Activated CD4-positive, CD25-positive, alpha-beta regulatory T cell (primary cell): ENCODE data around the gene FBXL13.
"Not testable (repeated sequence)": the region's sequence is repeated elsewhere in the genome, so short reads cannot be mapped to it uniquely, and the experiment has no call there.

Source experiments
- DNase-seq, 4 experiments: peaks; one replicate each; lab custom pipeline; 2025; lab: John Stamatoyannopoulos, UW

Gene FBXL13

DNA sequence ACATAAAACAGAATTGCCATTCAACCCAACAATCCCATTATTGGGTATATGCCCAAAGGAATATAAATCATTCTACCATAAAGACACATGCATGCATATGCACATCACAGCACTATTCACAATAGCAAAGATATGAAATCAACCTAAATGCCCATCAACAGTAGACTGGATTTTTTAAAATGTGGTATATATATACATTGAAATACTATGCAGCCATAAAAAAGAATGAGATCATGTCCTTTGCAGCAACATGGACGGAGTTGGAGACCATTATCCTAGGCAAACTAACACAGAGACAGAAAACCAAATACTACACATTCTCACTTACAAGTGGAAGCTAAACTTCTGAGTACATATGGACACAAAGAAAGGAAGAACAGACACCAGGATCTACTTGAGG, 51.0 kb downstream of the FBXL13 start:
- DNase-seq, result not testable (repeated sequence)

DNA sequence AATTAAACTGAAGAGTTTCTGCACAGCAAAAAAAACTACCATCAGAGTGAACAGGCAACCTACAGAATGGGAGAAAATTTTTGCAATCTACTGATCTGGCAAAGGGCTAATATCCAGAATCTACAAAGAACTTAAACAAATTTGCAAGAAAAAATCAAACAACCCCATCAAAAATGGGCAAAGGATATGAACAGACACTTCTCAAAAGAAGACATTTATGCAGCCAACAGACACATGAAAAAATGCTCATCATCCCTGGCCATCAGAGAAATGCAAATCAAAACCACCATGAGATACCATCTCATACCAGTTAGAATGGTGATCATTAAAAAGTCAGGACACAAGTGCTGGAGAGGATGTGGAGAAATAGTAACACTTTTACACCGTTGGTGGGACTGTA, 53.1 kb downstream of the FBXL13 start:
- not testable (repeated sequence) for DNase-seq

DNA sequence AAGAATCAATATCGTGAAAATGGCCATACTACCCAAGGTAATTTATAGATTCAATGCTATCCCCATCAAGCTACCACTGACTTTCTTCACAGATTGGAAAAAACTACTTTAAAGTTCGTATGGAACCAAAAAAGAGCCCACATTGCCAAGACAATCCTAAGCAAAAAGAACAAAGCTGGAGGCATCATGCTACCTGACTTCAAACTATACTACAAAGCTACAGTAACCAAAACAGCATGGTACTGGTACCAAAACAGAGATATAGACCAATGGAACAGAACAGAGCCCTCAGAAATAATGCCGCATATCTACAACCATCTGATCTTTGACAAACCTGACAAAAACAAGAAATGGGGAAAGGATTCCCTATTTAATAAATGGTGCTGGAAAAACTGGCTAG, 53.7 kb downstream of the FBXL13 start:
- DNase-seq, result not testable (repeated sequence)

DNA sequence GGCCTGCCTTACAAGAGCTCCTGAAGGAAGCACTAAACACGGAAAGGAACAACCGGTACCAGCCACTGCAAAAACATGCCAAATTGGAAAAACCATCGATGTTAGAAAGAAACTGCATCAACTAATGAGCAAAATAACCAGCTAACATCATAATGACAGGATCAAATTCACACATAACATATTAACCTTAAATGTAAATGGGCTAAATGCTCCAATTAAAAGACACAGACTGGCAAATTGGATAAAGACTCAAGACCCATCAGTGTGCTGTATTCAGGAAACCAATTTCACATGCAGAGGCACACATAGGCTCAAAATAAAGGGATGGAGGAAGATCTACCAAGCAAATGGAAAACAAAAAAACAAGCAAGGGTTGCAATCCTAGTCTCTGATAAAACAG, 56.3 kb downstream of the FBXL13 start:
- DNase-seq, result not testable (repeated sequence)

DNA sequence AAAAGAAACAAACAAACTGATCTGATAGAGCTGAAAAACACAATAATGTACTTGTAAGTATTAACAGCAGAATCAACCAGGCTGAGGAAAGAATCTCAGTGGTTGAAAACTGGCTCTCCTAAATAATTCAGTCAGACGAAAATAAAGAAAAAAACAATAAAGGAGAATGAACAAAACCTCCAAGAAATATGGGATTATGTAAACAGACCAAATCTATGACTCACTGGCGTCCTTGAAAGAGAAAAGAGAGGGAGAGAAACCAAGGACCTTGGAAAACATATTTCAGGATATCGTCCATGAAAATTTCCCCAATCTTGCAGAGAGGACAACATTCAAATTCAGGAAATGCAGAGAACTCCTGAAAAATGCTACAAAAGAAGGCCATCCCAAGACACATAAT, 62.9 kb downstream of the FBXL13 start:
- no peak for DNase-seq

DNA sequence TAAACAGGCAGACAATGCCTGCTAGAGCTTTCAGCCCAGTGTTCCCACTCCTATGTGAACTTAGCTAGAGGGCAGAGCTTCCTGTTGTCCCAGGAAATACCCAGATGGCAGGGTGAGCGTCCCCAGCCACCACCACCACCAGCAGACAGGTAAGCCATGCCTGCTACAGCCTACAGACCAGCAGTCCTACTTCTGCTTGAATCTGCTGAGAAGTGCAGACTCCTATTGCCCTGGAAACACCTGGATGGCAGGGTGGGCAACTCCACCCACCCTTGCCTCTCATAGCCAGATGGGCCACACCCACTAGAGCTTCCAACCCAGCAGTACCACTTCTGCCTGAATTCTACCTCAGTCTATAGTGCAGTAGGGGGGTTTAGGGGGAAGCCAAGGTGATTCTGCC, 64.4 kb downstream of the FBXL13 start:
- no peak for DNase-seq

DNA sequence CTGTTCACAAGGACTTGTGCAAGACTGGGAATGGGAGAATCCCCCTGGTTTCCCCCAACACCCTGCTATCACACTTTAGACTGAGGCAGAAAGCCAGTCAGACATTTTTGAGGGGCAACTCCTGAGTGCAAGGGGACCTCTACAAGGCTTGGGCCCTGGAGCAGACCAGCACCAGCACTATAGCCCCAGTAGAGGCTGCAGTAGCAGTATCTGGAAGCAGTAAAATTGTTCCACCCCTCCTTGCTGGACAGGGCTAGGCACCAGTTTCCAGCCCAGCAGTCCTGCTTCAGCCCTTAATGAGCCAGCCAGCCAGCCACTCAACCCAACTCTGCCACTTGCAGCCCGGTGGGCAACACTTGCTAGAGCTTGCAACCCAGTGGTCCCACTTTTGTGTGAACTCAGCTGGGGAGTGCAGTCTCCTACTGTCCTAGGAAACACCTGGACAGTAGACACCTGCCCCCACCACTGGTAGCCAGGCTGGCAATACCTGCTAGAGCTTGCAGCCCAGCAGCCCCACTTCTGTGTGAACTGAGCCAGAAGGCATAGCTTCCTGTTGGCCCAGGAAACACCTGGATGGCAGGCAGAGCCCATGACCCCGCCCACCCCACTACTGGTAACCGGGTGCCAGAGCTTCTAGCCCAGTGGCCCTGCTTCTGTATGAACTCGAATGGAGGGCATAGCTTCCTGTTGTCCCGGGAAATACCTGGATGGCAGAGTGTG, 65.0 kb downstream of the FBXL13 start:
- no peak for DNase-seq

DNA sequence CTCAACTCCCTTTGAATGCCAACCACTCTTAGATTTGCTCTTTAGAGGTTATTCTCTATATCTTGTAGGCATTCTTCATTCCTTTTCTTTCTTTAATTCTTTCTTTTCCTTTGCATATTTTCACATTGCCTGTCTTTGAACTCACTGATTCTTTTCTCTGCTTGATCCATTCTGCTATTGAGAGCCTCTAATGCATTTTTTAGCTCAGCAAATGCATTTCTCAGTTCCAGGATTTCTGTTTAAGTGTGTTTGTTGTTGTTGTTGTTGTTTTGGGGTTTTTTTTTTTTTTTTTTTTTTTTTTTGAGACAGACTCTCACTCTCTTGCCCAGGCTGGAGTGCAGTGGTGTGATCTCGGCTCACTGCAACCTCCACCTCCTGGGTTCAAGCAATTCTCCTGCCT, 71.6 kb downstream of the FBXL13 start:
- DNase-seq, result no peak

DNA sequence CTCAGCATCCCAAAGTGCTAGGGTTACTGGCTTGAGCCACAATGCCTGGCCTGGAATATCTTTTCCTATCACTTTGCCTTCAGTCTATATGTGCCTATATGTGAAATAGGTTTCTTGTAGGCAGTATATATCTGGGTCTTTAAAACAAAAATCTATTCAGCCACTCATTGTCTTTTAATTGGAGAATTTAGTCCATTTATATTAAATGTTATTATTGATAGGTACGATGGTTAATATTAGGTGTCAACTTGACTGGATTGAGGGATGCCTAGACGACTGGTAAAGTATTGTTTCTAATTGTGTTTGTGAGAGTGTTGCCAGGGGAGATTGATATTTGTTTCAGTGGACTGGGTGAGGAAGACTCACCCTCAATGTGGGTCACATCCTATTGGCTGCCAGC, 73.4 kb downstream of the FBXL13 start:
- DNase-seq, result no peak

DNA sequence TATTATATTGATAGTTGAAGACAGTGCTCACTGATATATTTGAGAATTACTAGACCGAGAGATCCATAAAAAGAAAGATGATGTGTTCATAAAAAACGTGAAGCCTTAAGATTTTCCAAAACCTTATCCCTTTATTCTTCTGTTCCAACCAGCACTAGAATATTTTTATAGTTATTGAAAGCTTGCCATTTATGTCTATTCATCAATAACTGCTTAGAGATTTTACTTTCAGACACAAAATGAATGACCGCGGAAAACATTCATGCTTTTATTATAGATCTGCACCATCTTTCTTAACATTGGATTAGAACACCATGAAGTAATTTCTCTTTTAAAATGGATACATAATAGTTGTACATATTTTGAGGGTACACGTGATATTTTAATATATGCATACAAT, 77.6 kb downstream of the FBXL13 start:
- DNase-seq, result no peak

DNA sequence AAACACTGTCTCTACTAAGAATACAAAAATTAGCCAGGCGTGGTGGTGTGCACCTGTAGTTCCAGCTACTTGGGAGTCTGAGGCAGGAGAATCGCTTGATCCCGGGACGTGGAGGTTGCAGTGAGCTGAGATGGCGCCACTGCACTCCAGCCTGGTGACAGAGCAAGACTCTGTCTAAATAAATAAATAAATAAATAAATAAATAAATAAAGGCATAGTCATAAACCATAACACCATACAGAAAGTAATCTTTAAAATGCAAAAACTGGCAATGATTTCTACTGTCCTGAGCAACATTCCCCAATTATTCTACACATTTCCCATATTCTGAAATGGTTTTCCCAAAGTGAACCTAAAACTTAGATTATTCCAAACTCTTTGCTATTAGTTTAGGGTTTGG, 79.0 kb downstream of the FBXL13 start:
- not testable (repeated sequence) for DNase-seq

DNA sequence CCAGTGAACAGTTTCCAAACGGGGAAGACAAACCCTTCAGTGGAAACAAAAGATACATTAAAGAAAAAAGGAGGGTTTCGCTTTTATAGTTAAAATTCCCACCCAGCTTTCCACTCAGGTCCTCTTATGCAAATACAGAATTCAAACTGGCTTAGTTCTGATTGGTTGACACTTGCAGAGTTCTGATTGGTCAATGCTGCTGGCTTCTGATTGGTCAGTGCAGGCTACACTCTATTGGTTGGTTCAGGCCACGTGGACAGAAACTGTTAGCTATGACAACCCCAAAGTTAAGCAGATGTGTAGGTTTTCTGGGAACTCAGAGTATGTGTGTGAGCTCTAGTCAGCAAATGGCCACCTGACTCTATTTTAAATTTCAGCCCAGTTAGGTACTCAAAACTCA, 80.0 kb downstream of the FBXL13 start:
- DNase-seq, result no peak

DNA sequence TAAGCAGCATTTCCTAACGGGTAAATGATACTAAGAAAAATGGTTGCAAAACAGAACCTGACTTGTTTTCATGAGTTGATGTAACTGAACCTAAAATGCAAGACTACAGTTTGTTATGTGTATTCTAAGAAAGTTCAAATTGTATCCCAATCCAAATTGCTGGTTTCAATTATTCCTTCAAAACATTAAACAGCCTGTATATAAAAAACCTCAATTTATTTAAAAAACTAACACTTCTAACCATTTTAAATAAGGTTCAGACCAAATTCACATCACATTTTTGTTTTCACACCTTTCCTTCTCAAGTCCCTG, 80.9 kb downstream of the FBXL13 start:
- DNase-seq, result no peak

DNA sequence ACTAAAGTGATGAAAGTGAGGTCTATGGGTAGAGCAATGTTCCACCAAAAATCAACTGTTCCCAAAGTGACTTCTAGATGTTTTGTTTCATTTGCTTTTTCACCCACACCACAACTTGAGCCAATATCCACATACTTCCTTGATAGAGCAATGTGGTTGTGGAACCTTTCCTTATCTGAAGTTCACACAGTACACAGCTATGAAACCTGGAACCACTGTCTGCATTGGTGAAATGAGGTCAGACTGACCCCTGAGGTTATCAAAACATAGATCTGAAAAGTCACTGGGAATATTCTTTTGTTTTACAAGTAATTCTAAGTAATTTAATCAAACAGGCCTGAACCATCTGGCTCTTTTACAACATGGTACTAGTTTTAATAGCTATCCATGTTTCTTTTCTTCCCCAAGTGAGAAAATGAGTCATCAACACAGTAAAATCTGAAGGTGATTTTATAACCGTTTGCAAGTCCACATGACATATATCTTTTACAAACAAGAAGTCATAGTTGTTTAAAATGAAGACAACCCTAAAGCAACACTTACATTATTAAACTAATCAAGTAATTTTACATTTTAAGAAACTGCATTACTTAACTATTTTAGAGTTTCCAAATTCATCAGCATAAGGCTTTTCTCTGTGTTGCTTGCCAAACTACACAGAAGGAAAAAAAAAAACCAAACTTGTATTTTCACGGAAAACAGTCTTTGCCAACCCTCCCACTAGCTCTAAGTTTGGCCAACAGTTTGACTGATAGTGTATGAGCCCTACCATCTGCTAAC, 81.5 kb downstream of the FBXL13 start:
- DNase-seq, result no peak

DNA sequence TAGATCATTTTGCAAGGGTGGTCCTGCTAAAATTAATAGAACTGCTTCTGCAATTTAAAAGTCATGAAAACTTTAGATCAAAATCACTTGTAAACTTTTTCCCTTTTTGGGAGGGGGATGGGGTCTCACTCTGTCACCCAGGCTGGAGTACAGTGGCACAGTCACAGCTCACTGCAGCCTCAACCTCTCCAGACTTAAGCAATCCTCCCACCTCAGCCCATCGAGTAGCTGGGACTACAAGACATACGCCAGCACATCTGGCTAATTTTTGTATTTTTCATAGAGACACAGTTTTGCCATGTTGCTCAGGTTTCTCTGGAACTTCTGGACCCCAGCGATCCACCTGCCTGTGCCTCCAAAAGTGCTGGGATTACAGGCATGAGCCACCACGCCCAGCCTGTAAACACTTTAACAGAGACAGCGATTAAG, 82.1 kb downstream of the FBXL13 start:
- DNase-seq, result no peak

DNA sequence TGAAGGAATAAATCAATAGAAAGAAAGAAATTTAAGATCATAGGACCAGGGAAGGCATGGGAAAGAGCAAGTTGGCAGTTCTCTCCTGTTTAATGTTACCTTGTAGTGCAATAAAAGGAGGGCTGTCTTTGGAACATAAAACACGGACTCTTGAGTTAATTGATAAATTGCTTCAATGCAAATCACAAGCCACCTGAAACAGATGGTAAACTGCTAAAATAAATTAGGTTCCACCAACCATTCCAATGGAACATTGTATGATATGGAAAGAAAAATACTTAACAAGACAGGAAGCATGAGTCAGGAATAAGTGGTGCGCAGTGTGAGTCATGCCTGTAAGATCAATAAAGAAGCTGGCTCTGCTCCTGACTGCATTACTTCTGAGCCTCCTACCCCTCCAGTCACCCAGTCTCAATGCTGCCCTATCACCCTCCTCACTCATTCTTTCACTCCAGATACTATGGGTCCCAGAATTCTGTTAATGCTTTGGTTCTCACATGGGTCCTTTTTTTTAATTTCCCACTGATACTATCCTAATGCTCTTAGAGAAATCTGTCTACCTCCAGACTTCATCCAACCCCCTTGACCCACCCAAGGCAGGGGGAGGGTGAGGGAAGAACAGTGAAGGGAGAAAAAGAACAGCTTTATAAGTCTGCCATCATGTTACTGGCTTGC, 82.9 kb downstream of the FBXL13 start:
- no peak for DNase-seq

DNA sequence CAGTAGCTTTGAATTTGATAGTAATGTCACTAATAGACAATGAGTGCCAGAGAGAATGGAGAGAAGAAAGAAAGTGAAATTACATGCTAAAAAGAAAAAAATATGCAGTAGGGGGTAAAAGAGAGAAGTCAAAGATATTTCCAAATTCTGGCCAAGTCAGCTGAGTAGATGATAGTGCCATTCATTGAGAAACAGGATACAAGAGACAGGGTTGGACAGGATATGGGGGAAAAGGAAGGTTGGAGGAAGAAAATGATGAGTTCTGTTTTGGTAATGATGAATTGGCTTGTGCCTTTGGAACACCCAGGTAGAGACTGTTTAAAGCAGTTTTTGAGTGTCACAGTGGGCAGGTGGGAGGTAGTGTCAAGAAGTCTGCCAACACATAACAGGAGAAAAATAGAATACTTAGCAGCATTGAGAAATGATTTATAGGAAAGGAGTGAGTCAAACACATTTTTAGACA, 83.5 kb downstream of the FBXL13 start:
- no peak for DNase-seq

DNA sequence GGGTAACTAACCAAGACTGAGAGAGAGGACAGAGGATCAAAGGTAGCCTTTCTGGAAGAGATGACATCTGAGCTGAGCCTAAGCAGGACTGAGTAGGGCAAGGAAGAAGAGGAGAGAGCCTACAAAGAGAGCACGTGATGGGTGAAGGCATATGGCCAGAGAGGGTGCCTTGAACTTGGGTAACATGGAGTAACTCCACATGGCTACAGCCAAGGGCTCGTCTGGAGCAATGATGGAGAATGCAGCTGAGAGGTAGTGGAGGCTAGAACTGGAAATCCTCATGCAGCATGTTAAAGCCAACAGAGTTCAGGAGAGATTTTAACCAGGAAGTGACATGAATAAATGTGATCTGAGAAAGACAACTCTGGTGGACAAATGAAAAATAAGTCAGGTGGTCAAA, 84.0 kb downstream of the FBXL13 start:
- DNase-seq, result no peak

DNA sequence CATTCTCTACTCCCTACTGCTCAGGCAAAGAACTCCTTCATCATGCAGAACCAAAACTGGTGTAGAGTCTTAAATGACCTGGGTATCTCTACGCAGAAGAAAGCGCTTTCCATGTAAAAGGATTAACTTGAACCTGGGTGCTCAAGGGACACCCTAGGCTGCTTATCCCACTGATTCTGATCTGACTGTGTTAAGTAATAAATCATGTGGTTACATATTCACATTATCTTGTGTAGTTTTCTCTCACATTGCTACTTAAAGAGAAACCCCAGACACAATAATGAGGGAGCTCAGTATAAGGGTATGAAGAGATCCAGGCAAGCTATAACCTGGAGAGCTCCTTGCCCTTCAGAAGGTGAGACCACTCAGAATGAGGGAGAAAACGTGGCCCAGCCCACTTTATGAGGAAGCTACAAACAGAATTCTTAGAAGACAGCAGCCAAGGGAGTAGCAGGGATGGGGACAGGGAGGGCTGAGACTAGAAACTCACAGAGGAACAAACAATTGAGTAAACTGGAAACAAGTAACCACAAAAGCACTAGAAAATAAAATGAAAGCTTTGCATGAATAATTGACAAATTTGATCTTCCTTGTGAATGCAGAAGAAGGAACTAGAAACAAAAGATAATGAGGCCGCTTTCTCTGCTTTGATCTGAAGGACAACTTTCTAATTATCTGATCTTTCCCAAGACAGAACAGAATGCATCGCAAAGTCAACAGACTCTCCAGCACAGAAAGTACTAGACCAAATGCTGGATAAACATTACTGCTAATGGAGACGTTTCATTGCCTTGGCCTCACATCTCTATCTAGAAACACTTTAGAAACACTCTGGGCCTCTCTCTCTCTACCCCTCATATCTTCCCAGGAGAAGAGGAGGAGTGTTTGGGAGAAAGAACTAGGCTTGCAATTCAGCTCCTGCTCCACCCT, 85.7 kb downstream of the FBXL13 start:
- no peak for DNase-seq

DNA sequence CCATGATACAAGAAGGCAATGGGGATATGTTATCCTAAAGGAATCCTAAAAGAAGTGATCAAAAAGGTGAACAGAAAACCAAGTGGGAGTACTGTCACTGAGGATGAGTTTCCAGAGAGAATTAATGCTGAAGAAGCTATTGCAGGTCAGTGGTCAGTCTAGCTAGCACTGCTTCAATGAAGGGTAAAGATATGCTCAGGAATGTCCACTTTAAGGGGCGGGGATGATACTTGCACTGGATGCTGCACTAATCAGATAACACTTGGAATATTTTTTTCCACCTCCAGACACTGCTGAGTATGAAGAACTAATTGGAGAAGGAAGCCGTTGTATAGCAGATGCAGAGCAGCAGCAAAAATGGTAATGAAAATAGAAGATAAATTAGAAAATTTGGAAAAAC, 86.5 kb downstream of the FBXL13 start:
- no peak for DNase-seq

DNA sequence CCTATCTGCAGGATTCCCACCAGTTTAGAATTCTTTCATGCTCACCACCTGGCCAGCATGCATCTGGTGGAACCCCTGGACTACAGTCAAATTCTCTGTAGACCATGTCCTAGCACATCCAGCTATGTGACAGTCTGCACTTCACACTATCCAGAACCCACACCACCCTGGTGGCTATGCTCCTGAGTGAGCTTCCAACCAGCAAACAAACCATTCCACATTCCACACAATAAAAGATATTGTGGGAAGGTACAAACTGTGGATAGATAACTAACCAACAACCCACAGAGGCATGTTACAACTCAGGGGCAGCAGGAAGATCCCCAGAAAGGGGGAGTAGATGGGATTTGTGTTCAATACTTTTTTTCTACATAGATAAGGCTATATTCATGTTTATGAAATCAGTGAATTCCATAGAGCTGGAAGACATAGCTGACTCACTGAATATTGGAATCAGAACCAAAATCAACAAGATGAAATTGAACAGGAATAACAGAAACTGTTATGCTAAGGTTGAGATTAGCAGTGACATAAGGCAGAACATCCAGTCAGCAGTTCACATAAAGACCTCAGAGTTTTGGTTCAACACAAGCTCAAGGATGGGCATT, 89.3 kb downstream of the FBXL13 start:
- no peak for DNase-seq

DNA sequence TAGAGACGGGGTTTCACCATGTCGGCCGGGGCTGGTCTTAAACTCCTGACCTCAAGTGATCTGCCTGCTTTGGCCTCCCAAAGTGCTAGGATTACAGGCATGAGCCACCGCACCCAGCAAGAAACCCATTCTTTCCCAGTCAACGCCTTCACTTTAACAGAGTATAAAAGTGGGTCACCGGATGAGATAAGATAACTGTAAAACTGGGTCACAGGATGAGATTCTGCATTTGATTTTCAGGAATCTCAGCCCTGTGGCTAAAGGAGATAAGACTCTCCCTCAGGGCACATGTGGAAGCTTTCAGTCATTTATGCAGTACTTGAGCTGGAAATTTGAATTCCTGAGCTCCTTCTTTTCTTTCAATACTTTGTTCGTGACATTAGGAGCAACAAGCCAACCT, 91.0 kb downstream of the FBXL13 start:
- no peak for DNase-seq
